ENCODE results near the gene PODXL. TPM values are rescaled to one million over a fixed set of nuclear protein-coding genes. Genes with fewer than 3 reads are reported as not detected.

Gene PODXL
- total RNA-seq, 1 donor = 1.4 TPM

GRCh38 chr7:131574741-131575140 lies 18.3 kb upstream of the PODXL start:
- no peak for TF ChIP-seq CTCF (IDR thresholded peaks at IDR 0.05; ENCODE audit: extremely low read depth, low read depth, low read length)
- Histone ChIP-seq H3K79me2 (ENCODE audit: insufficient read depth, low read length) (no peaks in the 10 kb centered on the region), H3K27ac (ENCODE audit: low read depth, low read length) (no peak overlapping the region), H4K20me1 (ENCODE audit: insufficient read depth, low read length) (no peaks in the 10 kb centered on the region), H3K4me1 (ENCODE audit: insufficient read depth, low read length) (peaks cover 3% of the 10 kb centered on the region), H3K27me3 (ENCODE audit: insufficient read depth, low read length) (no peaks in the 10 kb centered on the region), H3K4me2 (ENCODE audit: insufficient read depth, low read length) (no peak overlapping the region), H3K4me3 (ENCODE audit: insufficient read depth, low read length) (no peak overlapping the region), H3K36me3 (ENCODE audit: insufficient read depth, low read length) (no peaks in the 10 kb centered on the region), H3K9me3 (ENCODE audit: low read depth, low read length) (no peaks in the 10 kb centered on the region), H2AFZ (ENCODE audit: low read length) (no peak overlapping the region)
- DNase-seq (ENCODE audit: insufficient read length, low spot score, missing footprints) = no peak

- no peak for TF ChIP-seq CTCF (IDR thresholded peaks at IDR 0.05; ENCODE audit: extremely low read depth, low read depth, low read length)
- H3K79me2 ChIP-seq (ENCODE audit: insufficient read depth, low read length) = no peaks in the 10 kb centered on the region
- peaks cover 3% of the 10 kb centered on the region for H3K4me1 ChIP-seq (ENCODE audit: insufficient read depth, low read length)
- no peaks in the 10 kb centered on the region for H3K9me3 ChIP-seq (ENCODE audit: low read depth, low read length)
- no peak overlapping the region for H3K27ac ChIP-seq (ENCODE audit: low read depth, low read length)
- no peak overlapping the region for H2AFZ ChIP-seq (ENCODE audit: low read length)
- DNase-seq (ENCODE audit: insufficient read length, low spot score, missing footprints) = no peak
- no peaks in the 10 kb centered on the region for H3K27me3 ChIP-seq (ENCODE audit: insufficient read depth, low read length)
- H3K4me3 ChIP-seq (ENCODE audit: insufficient read depth, low read length) = no peak overlapping the region
- H4K20me1 ChIP-seq (ENCODE audit: insufficient read depth, low read length) = no peaks in the 10 kb centered on the region
- H3K36me3 ChIP-seq (ENCODE audit: insufficient read depth, low read length) = no peaks in the 10 kb centered on the region
- no peak overlapping the region for H3K4me2 ChIP-seq (ENCODE audit: insufficient read depth, low read length)
Measured at GRCh38 chr7:131570401-131570800, 14.0 kb upstream of the PODXL start.

GRCh38 chr7:131568970-131569369 lies 12.5 kb upstream of the PODXL start:
- no peak overlapping the region for H2AFZ ChIP-seq (ENCODE audit: low read length)
- no peaks in the 10 kb centered on the region for H3K27me3 ChIP-seq (ENCODE audit: insufficient read depth, low read length)
- no peak overlapping the region for H3K4me3 ChIP-seq (ENCODE audit: insufficient read depth, low read length)
- no peaks in the 10 kb centered on the region for H4K20me1 ChIP-seq (ENCODE audit: insufficient read depth, low read length)
- H3K9me3 ChIP-seq (ENCODE audit: low read depth, low read length) = no peaks in the 10 kb centered on the region
- H3K79me2 ChIP-seq (ENCODE audit: insufficient read depth, low read length) = no peaks in the 10 kb centered on the region
- DNase-seq (ENCODE audit: insufficient read length, low spot score, missing footprints) = no peak
- H3K36me3 ChIP-seq (ENCODE audit: insufficient read depth, low read length) = no peaks in the 10 kb centered on the region
- H3K4me1 ChIP-seq (ENCODE audit: insufficient read depth, low read length) = no peaks in the 10 kb centered on the region
- H3K27ac ChIP-seq (ENCODE audit: low read depth, low read length) = no peak overlapping the region
- no peak for TF ChIP-seq CTCF (IDR thresholded peaks at IDR 0.05; ENCODE audit: extremely low read depth, low read depth, low read length)
- no peak overlapping the region for H3K4me2 ChIP-seq (ENCODE audit: insufficient read depth, low read length)

- H3K27me3 ChIP-seq (ENCODE audit: insufficient read depth, low read length) = no peaks in the 10 kb centered on the region
Measured at GRCh38 chr7:131568510-131568909, 12.1 kb upstream of the PODXL start.

More at GRCh38 chr7:131568510-131568909, 12.1 kb upstream of the PODXL start:
- no peak overlapping the region for H2AFZ ChIP-seq (ENCODE audit: low read length)
- no peaks in the 10 kb centered on the region for H4K20me1 ChIP-seq (ENCODE audit: insufficient read depth, low read length)
- no peaks in the 10 kb centered on the region for H3K9me3 ChIP-seq (ENCODE audit: low read depth, low read length)
- no peak overlapping the region for H3K4me2 ChIP-seq (ENCODE audit: insufficient read depth, low read length)
- no peaks in the 10 kb centered on the region for H3K79me2 ChIP-seq (ENCODE audit: insufficient read depth, low read length)
- H3K36me3 ChIP-seq (ENCODE audit: insufficient read depth, low read length) = no peaks in the 10 kb centered on the region
- H3K4me1 ChIP-seq (ENCODE audit: insufficient read depth, low read length) = no peaks in the 10 kb centered on the region
- no peak overlapping the region for H3K4me3 ChIP-seq (ENCODE audit: insufficient read depth, low read length)
- DNase-seq (ENCODE audit: insufficient read length, low spot score, missing footprints) = no peak
- no peak for TF ChIP-seq CTCF (IDR thresholded peaks at IDR 0.05; ENCODE audit: extremely low read depth, low read depth, low read length)
- H3K27ac ChIP-seq (ENCODE audit: low read depth, low read length) = no peak overlapping the region
